Skin epidermis (tissue), 12 donors: Measurements from ENCODE around the gene CRMP1.

ENCODE experiments used
- H3K27ac ChIP-seq, 21 experiments: fragments of 200-600 bp; sonication (generic) in 11 of 21; one replicate each; pipeline ENCODE4 v1.5.0; 2020; ENCODE audit warnings: mild to moderate bottlenecking in 3 of 21, inconsistent platforms in 2 of 21, moderate library complexity in 2 of 21
- H3K4me3 ChIP-seq, 7 experiments: fragments of 200-600 bp; sonication (generic) in 2 of 7; one replicate each; pipeline ENCODE4 v1.5.0; 2020; ENCODE audit warnings: inconsistent platforms in 2 of 7, mild to moderate bottlenecking in 2 of 7, moderate library complexity in 1 of 7

Gene CRMP1

GRCh38 chr4:5783486-5783885, 109.4 kb downstream of the CRMP1 start:
- no peak overlapping the region for H3K27ac ChIP-seq
- no peak overlapping the region for H3K4me3 ChIP-seq

GRCh38 chr4:5782829-5783476, 109.9 kb downstream of the CRMP1 start:
- Histone ChIP-seq H3K27ac (no peak overlapping the region), H3K4me3 (no peak overlapping the region)

GRCh38 chr4:5781691-5782090, 111.2 kb downstream of the CRMP1 start:
- no peak overlapping the region for H3K4me3 ChIP-seq
- peak overlapping the region in 1 of 21 experiments; percentile 13 for H3K27ac ChIP-seq

- H3K4me3 ChIP-seq, result no peak overlapping the region
- H3K27ac ChIP-seq, result peak overlapping the region in 1 of 21 experiments; percentile 13
Measured at GRCh38 chr4:5780831-5781480, 111.9 kb downstream of the CRMP1 start.

- no peak overlapping the region for H3K27ac ChIP-seq
Measured at GRCh38 chr4:5776510-5776909, 116.4 kb downstream of the CRMP1 start.

GRCh38 chr4:5774416-5775036, 118.4 kb downstream of the CRMP1 start:
- Histone ChIP-seq H3K27ac (peak overlapping the region in 4 of 21 experiments; percentile 36 to 87 (median 60)), H3K4me3 (no peak overlapping the region)

More at GRCh38 chr4:5776510-5776909, 116.4 kb downstream of the CRMP1 start:
- H3K4me3 ChIP-seq, result no peak overlapping the region

- no peak overlapping the region for H3K4me3 ChIP-seq
- peak overlapping the region in 8 of 21 experiments; percentile 18 to 87 (median 50) for H3K27ac ChIP-seq
Measured at GRCh38 chr4:5773271-5773555, 119.7 kb downstream of the CRMP1 start.

- no peak overlapping the region for H3K4me3 ChIP-seq
Measured at GRCh38 chr4:5772528-5773270, 120.2 kb downstream of the CRMP1 start.

More at GRCh38 chr4:5772528-5773270, 120.2 kb downstream of the CRMP1 start:
- H3K27ac ChIP-seq, result peak overlapping the region in 11 of 21 experiments; percentile 11 to 87 (median 36)
